Activated CD4-positive, alpha-beta T cell treated with anti-CD3 and anti-CD28 coated beads for 36 hours (primary cell): ENCODE data around the gene TMEM123. TPM values are rescaled to one million over a fixed set of nuclear protein-coding genes. Genes with fewer than 3 reads are reported as not detected.
"Not testable (repeated sequence)": the region's sequence is repeated elsewhere in the genome, so short reads cannot be mapped to it uniquely, and the experiment has no call there.

ENCODE experiments used
- ATAC-seq: fragments of 200-7000 bp; cut with Tn5 transposase; one replicate; pipeline ENCODE4 v1.10.0; 2021; ENCODE audit warnings: mild to moderate bottlenecking, moderate library complexity
- CTCF ChIA-PET: fragments of 350-600 bp; sonication (Branson Sonifier 250); formaldehyde crosslinking; loops from one replicate; lab custom pipeline; 2021; ENCODE audit warnings: antibody characterized with exemption; lab: Charles Lee
- POLR2A ChIA-PET: fragments of 350-600 bp; sonication (Branson Sonifier 250); formaldehyde crosslinking; loops from one replicate; lab custom pipeline; 2021; ENCODE audit warnings: antibody characterized with exemption, inconsistent platforms; lab: Charles Lee
- DNase-seq: peaks from one replicate; pipeline ENCODE4 v3.0.0-alpha.2; 2020
- H3K27ac Mint-ChIP-seq: one replicate; pipeline ENCODE4 v1.8.0; 2021; ENCODE audit warnings: mixed read lengths
- H3K27me3 Mint-ChIP-seq: one replicate; pipeline ENCODE4 v1.8.0; 2021; ENCODE audit warnings: mixed read lengths
- H3K36me3 Mint-ChIP-seq: one replicate; pipeline ENCODE4 v1.8.0; 2021; ENCODE audit warnings: low read depth, mixed read lengths
- H3K4me1 Mint-ChIP-seq: one replicate; pipeline ENCODE4 v1.8.0; 2021; ENCODE audit warnings: mixed read lengths
- H3K4me3 Mint-ChIP-seq: one replicate; pipeline ENCODE4 v1.8.0; 2021; ENCODE audit warnings: mild to moderate bottlenecking, moderate library complexity, mixed read lengths
- H3K9me3 Mint-ChIP-seq: one replicate; pipeline ENCODE4 v1.8.0; 2021; ENCODE audit warnings: low read depth, mixed read lengths
- intact Hi-C, 2 experiments: fragments of 100-400 bp; cut with DNase I in 1 of 2; cut with micrococcal nuclease in 1 of 2; formaldehyde crosslinking; loops; one replicate each; pipeline versions ENCODE4 v1.14.2 to v1.15.1; 2022 to 2024; cut with DNase I, micrococcal nuclease
- total RNA-seq, 2 experiments: library from RNA; stranded (reverse); gene quantifications; one replicate each; pipeline ENCODE4 v1.2.3, GENCODE V29; 2021

The TMEM123 gene
- total RNA-seq, 2 experiments from 2014 or later, result 179 to 392 TPM

DNA sequence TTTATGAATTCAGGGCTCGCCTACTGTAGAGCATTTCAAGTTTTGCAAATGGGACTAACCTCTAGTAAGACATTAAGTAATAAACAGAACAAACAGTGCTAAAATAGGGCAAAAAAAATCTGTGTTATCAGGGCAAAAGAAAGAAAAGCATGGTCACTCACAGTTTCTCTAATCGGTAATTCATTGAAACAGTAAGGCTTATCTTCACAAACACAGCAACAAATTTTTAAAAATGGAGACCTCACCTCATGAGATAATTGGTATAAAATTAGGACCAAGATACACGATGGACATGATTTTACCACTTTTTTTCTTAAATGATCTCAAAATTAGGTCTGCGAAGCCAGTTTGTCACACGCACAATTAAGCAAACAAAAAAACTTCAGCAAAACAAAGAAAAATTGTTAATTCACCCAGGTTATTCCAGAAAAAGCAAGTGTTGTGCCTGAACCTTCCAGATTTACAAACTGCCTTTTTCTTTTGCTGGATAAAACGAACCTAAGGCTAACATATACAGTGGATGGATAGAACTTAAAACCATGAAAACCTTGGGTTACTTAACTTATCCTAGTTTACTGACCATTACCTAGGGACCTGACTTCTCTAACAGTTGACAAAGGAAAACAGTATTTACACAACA is 1.4 kb downstream of the TMEM123 start:
- POLR2A ChIA-PET, result interaction anchor here (1.0 to 1.1 kb wide), 4 partner anchors 21 to 61 kb away, joined by 5 to 9 read pairs (median 8); no protein-coding TSS in a partner anchor
- intact Hi-C loops, result loop anchor here (1.0 to 5.0 kb wide), 4 partner anchors 34 to 134 kb away; partner anchors contain the start of gene BIRC3 (in 1 of the 2)
- CTCF ChIA-PET, result interaction anchor here (0.7 to 2.2 kb wide), 11 partner anchors 12 to 657 kb away, joined by 3 to 7 read pairs (median 4); no protein-coding TSS in a partner anchor
- Mint-ChIP-seq H3K27me3 (no peaks in the 10 kb centered on the region), H3K36me3 (peaks cover 45% of the 10 kb centered on the region), H3K4me3 (peak overlapping the region; percentile 86), H3K27ac (peak overlapping the region; percentile 91), H3K9me3 (no peaks in the 10 kb centered on the region), H3K4me1 (peaks cover 82% of the 10 kb centered on the region)
- ATAC-seq (no peak), DNase-seq (no peak)

DNA sequence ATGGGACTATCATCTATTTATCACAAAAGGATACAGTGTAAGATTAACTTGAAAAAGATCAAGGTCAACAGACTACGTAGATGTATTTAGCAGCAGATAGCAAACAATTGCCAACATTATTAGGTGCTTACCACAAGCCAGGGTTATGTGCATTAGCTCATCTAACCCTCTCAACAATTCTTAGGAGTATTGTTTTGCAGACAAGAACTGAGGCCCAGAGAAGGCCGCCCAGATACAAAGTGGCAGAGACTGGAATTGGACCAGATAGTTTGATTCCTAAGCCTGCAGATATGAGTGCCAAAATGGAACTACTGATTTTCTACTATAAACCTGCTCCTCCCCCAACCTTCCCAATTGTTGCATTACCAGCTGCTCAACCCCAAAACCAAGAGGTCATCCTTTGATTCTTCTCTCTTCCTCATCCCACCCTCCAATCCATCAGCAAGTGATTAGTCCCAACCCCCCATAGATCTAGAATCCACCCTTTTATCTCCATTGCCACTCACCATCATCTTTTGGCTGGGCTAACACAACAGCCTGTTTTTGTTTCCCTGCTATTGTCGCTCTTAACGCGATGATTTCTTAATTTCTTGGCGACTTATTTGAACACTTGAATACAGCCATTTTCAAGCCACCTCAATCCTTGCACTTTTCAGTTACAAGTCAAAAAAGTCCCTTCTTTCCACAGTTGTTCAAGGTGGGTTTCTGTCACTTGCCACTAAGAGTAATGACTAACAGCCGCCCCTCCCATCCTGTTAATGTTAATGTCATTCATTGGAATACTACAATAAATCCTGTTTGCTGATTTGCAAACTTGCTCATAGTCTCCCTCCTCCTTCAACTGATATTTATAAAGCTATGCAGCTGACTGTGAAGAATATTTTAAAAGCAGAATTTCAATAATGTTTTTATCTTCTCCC is 2.7 kb downstream of the TMEM123 start:
- Mint-ChIP-seq H3K4me1 (peaks cover 81% of the 10 kb centered on the region), H3K36me3 (peaks cover 57% of the 10 kb centered on the region), H3K4me3 (peak overlapping the region; percentile 86), H3K27me3 (no peaks in the 10 kb centered on the region), H3K27ac (peak overlapping the region; percentile 91), H3K9me3 (peaks cover 4% of the 10 kb centered on the region)
- DNase-seq (no peak), ATAC-seq (no peak)
- POLR2A ChIA-PET, result interaction anchor here (0.6 to 1.2 kb wide), 2 partner anchors 12 to 15 kb away, joined by 3 to 5 read pairs; no protein-coding TSS in a partner anchor
- intact Hi-C loops, result loop anchor here in 1 of 2 experiments (2.0 to 5.0 kb wide), 4 partner anchors 19 to 133 kb away; partner anchors contain the start of gene BIRC3
- CTCF ChIA-PET, result interaction anchor here (0.6 to 2.2 kb wide), 9 partner anchors 11 to 69 kb away, joined by 3 to 5 read pairs (median 3); no protein-coding TSS in a partner anchor

DNA sequence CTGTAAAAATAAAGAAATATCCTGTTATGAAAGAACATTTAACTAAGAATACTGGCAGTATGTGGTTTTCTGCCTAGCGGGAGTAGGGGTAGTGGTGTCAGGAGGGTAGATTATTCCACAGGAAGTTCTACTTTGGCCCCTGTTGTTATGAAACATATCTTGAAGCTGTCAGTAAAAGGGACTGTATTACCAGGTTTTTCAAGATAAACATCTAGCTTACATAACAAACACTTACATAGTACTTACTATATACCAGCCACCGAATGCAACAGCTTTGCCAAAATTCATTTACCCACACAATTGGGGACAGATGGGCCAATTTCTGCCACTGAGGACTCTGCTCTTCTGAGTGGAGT is 3.7 kb downstream of the TMEM123 start:
- ATAC-seq, result no peak
- ChIA-PET POLR2A (interaction anchor here (1.5 kb wide), 1 partner anchor 19 kb away, joined by 5 read pairs; no protein-coding TSS in a partner anchor), CTCF (interaction anchor here (0.7 to 2.5 kb wide), 5 partner anchors 17 to 82 kb away, joined by 3 to 6 read pairs (median 4); no protein-coding TSS in a partner anchor)
- no peak for DNase-seq
- Mint-ChIP-seq H3K27ac (peak overlapping the region; percentile 90), H3K27me3 (no peaks in the 10 kb centered on the region), H3K9me3 (peaks cover 7% of the 10 kb centered on the region), H3K4me1 (peaks cover 76% of the 10 kb centered on the region), H3K36me3 (peaks cover 66% of the 10 kb centered on the region), H3K4me3 (peak overlapping the region; percentile 13)
- intact Hi-C loops, result loop anchor here in 1 of 2 experiments (2.0 kb wide), 1 partner anchor 18 kb away; no protein-coding TSS in a partner anchor

DNA sequence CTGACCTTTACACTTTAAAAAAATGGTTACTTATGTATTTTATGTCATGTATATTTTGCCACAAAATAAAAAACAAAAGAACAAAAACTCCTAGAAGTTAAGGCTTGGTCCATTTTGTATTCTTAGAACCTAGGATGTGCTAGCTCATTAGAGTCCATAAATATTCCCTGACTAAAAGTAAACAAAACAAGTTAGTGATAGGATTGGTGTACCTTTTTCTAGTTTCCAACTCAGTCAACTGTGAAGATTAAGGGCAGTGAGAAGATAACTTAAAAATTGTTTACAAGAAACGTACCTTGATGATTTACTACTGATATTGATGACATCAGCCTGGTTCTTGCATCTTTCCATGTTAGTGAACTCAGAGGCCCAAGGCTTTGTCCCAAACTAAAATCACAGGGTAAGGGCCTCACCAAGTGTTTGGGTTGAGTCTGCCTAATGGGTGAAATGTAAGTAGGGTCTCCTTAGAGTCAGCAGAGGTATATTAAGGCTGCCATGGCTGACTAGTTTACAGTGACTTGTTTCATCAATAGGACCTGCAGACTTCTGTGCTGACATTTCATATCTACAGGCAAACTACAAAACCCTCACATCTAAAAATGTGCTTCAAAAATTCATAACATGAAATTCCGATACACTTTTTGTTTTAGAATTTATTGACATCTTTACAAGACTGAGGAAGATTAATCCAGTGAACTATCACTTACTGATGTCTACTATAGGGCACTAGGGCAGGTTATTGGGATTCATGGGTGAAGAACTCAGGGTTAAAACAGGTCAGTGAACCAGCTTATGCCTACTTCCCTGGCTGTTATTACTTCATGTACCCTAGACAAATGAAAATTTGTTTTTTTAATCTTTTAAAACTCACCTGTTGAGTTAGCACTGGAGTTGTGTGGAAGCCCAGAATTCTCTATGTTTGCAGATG is 4.4 kb downstream of the TMEM123 start:
- Mint-ChIP-seq H3K27me3 (no peaks in the 10 kb centered on the region), H3K36me3 (peaks cover 73% of the 10 kb centered on the region), H3K9me3 (peaks cover 7% of the 10 kb centered on the region), H3K4me3 (peak overlapping the region; percentile 13), H3K27ac (peak overlapping the region; percentile 90), H3K4me1 (peaks cover 76% of the 10 kb centered on the region)
- DNase-seq, result no peak
- ChIA-PET POLR2A (interaction anchor here (1.5 kb wide), 1 partner anchor 18 kb away, joined by 5 read pairs; no protein-coding TSS in a partner anchor), CTCF (interaction anchor here (0.5 to 2.5 kb wide), 7 partner anchors 17 to 81 kb away, joined by 3 to 7 read pairs (median 4); no protein-coding TSS in a partner anchor)
- no peak for ATAC-seq
- intact Hi-C loops, result loop anchor here (1.0 to 2.0 kb wide), 3 partner anchors 17 to 31 kb away; no protein-coding TSS in a partner anchor

DNA sequence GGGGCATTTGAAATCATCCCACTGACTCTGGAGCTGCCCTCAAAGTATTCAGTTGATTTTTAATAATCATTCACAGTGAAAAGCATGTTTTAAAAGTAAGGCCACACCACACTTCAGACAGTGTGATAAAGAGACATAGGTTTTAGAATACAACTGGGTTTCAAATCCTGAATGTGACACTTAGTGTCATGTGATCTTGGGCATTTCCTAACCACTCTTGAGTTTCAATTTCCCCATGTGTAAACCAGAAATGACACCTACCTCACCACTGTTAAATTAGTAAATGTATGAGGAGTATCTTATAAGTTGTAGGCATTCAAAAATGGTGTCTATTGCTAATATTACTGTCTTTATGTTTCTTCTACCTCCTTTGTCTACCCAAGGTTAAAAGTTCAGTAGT is 5.4 kb downstream of the TMEM123 start:
- ATAC-seq (peak; percentile 37), DNase-seq (no peak)
- ChIA-PET CTCF (interaction anchor here (0.8 to 2.5 kb wide), 5 partner anchors 16 to 39 kb away, joined by 3 to 7 read pairs (median 3); no protein-coding TSS in a partner anchor), POLR2A (no interaction called here)
- intact Hi-C loops, result loop anchor here in 1 of 2 experiments (1.0 kb wide), 2 partner anchors 17 to 30 kb away; no protein-coding TSS in a partner anchor
- Mint-ChIP-seq H3K27me3 (no peaks in the 10 kb centered on the region), H3K36me3 (peaks cover 81% of the 10 kb centered on the region), H3K9me3 (peaks cover 7% of the 10 kb centered on the region), H3K27ac (peak overlapping the region; percentile 90), H3K4me1 (peaks cover 81% of the 10 kb centered on the region), H3K4me3 (peak overlapping the region; percentile 17)

DNA sequence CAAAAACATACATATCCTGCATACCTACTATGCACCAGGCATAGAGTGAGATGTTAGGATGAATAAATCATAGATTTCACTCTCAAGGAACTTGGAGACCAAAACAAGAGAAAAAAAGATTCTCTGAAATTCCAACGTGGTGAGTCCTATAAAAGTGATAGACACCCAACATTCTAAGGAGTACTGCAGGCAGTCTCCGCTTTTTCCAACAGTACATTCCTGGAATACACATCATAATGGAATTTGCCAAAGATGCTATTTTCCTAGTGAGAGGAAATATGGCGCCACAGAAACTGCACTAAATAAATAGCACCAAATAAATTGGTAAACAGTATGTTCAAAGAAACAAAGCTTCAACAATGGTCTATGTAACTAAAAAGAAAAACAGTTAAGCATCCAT is 6.0 kb downstream of the TMEM123 start:
- Mint-ChIP-seq H3K4me3 (no peak overlapping the region), H3K36me3 (peaks cover 76% of the 10 kb centered on the region), H3K27me3 (no peaks in the 10 kb centered on the region), H3K27ac (peak overlapping the region; percentile 90), H3K9me3 (peaks cover 7% of the 10 kb centered on the region), H3K4me1 (peaks cover 87% of the 10 kb centered on the region)
- no peak for DNase-seq
- ATAC-seq, result no peak
- intact Hi-C loops, result loop anchor here in 1 of 2 experiments (1.0 kb wide), 2 partner anchors 16 to 29 kb away; no protein-coding TSS in a partner anchor
- ChIA-PET CTCF (interaction anchor here (0.6 to 2.5 kb wide), 10 partner anchors 15 to 104 kb away, joined by 3 to 7 read pairs (median 4); no protein-coding TSS in a partner anchor), POLR2A (interaction anchor here (0.6 kb wide), 1 partner anchor 11 kb away, joined by 3 read pairs; no protein-coding TSS in a partner anchor)

DNA sequence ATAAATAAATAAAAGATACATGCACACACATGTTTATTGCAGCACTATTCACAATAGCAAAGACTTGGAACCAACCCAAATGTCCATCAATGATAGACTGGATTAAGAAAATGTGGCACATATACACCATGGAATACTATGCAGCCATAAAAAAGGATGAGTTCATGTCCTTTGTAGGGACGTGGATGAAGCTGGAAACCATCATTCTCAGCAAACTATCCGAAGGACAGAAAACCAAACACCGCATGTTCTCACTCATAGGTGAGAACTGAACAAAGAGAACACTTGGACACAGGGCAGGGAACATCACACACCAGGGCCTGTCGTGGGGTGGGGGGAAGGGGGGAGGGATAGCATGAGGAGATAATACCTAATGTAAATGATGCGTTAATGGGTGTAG is 7.9 kb downstream of the TMEM123 start:
- H3K4me3 Mint-ChIP-seq, intact Hi-C loops, H3K9me3 Mint-ChIP-seq, DNase-seq, H3K27me3 Mint-ChIP-seq, H3K27ac Mint-ChIP-seq, CTCF ChIA-PET, ATAC-seq, POLR2A ChIA-PET: not testable (repeated sequence)
- Mint-ChIP-seq H3K4me1 (peaks cover 93% of the 10 kb centered on the region), H3K36me3 (peaks cover 78% of the 10 kb centered on the region)

DNA sequence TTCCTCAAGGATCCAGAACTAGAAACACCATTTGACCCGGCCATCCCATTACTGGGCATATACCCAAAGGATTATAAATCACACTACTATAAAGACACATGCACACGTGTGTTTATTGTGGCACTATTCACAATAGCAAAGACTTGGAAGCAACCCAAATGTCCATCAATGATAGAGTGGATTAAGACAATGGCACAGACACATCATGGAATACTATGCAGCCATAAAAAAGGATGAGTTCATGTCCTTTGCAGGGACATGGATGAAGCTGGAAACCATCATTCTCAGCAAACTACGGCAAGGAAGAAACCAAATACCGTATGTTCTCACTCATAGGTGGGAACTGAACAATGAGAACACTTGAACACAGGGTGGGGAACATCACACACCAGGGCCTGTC is 8.4 kb downstream of the TMEM123 start:
- H3K36me3 Mint-ChIP-seq, result peaks cover 78% of the 10 kb centered on the region
- POLR2A ChIA-PET, H3K4me3 Mint-ChIP-seq, H3K27ac Mint-ChIP-seq, intact Hi-C loops, H3K27me3 Mint-ChIP-seq, H3K9me3 Mint-ChIP-seq, ATAC-seq, CTCF ChIA-PET, DNase-seq: not testable (repeated sequence)
- H3K4me1 Mint-ChIP-seq, result peaks cover 93% of the 10 kb centered on the region

DNA sequence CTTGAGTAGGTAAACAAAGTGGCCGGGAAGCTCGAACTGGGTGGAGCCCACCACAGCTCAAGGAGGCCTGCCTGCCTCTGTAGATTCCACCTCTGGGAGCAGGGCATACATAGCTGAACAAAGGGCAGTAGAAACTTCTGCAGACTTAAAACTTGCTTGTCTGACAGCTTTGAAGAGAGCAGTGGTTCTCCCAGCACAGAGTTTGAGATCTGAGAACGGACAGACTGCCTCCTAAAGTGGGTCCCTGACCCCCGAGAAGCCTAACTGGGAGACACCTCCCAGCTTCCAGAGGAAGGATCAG is 13.6 kb downstream of the TMEM123 start:
- CTCF ChIA-PET, result interaction anchor here (0.7 to 1.7 kb wide), 4 partner anchors 12 to 174 kb away, joined by 3 to 6 read pairs (median 4); no protein-coding TSS in a partner anchor
- H3K4me3 Mint-ChIP-seq, result peak overlapping the region; percentile 61

More for the DNA sequence above, 13.6 kb downstream of the TMEM123 start:
- intact Hi-C loops, H3K9me3 Mint-ChIP-seq, H3K27me3 Mint-ChIP-seq, DNase-seq, ATAC-seq: not testable (repeated sequence)
- POLR2A ChIA-PET, result interaction anchor here (1.4 kb wide), 1 partner anchor 9 kb away, joined by 5 read pairs; no protein-coding TSS in a partner anchor
- H3K27ac Mint-ChIP-seq, result peak overlapping the region; percentile 87
- peaks cover 92% of the 10 kb centered on the region for H3K4me1 Mint-ChIP-seq
- H3K36me3 Mint-ChIP-seq, result peaks cover 69% of the 10 kb centered on the region
